T-helper 1 cell treated with Interleukin-12 subunit alpha and Interleukin-12 subunit beta and Interleukin-4 antibody, amounts not matched to agents 30 μg/mL and 1 μg/mL, for 36 hours (primary cell): ENCODE results near the gene FARSA.

Source experiments
- H3K27ac Mint-ChIP-seq: one replicate; pipeline ENCODE4 v1.8.0; 2021; ENCODE audit warnings: mild to moderate bottlenecking, mixed read lengths
- H3K27me3 Mint-ChIP-seq: one replicate; pipeline ENCODE4 v1.8.0; 2021; ENCODE audit warnings: low read depth, mixed read lengths
- H3K36me3 Mint-ChIP-seq: one replicate; pipeline ENCODE4 v1.8.0; 2021; ENCODE audit warnings: low read depth, mixed read lengths
- H3K4me1 Mint-ChIP-seq: one replicate; pipeline ENCODE4 v1.8.0; 2021; ENCODE audit warnings: low read depth, mixed read lengths
- H3K4me3 Mint-ChIP-seq: one replicate; pipeline ENCODE4 v1.8.0; 2021; ENCODE audit warnings: mild to moderate bottlenecking, moderate library complexity, mixed read lengths
- H3K9me3 Mint-ChIP-seq: one replicate; pipeline ENCODE4 v1.8.0; 2021; ENCODE audit warnings: mixed read lengths

The FARSA gene

DNA sequence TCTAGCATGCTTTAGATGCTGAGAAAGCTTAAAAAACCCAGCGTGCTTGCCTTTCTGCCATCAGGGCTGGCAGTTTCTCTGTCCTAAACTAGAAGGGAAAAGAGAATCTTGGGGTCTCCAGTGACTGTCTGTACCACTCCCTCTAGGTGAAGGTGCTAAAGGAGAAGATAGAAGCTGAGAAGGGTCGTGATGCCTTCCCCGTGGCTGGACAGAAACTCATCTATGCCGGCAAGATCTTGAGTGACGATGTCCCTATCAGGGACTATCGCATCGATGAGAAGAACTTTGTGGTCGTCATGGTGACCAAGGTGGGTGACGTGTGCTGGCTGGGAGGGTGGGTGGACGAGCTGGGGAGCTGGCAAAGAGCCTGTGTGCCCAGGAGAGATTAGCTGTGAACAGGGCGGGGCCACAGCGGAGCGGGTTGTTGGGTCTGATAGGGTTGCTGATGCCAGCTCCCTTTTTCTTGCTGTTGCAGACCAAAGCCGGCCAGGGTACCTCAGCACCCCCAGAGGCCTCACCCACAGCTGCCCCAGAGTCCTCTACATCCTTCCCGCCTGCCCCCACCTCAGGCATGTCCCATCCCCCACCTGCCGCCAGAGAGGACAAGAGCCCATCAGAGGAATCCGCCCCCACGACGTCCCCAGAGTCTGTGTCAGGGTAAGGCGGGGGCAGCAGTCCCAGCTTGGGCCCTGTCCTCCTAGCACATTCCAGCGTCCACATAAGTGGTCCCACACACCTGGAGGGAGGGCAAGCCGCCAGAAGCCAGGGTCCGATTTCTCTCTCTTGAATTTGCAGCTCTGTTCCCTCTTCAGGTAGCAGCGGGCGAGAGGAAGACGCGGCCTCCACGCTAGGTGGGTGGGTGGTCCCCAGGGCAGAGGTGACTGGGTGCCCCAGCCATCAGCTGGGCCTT is 14.4 kb upstream of the FARSA start:
- H3K27ac Mint-ChIP-seq = no peak overlapping the region
- H3K36me3 Mint-ChIP-seq = peaks cover 64% of the 10 kb centered on the region
- H3K9me3 Mint-ChIP-seq = no peaks in the 10 kb centered on the region
- no peaks in the 10 kb centered on the region for H3K27me3 Mint-ChIP-seq
- peaks cover 31% of the 10 kb centered on the region for H3K4me1 Mint-ChIP-seq
- H3K4me3 Mint-ChIP-seq = no peak overlapping the region

DNA sequence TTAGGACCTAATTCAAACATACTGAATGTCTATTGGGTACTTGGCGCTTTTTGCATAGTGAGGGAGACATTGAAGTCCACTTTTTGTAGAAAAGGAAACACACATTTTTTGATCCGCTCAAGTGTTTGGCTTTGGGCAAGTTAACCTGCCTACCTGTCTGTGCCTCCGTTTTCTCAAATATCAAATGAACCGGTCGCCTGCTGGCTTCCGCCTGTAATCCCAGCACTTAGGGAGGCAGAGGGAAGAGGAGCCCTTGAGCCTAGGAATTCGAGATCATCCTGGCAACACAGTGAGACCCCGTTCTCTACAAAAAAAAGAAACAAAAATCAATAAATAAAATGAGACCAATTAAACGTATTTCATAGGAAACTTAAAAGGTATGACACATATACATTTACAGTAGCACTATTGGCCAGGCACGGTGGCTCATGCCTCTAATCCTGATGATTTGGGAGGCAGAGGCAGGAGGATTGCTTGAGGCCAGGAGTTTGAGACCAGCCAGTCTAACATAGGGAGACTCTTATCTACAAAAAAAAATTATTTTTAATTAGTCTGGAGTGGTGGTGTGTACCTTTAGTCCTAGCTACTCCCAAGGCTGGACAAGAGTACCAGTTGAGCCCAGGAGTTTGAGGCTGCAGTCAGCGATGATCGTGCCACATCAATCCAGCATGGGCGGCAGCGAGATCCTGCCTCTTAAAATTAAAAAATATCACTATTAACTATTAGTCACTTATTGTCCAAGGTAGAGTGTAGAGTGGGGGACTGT is 13.4 kb upstream of the FARSA start:
- Mint-ChIP-seq H3K27ac (peak overlapping the region; percentile 75), H3K27me3 (no peaks in the 10 kb centered on the region), H3K9me3 (no peaks in the 10 kb centered on the region), H3K36me3 (peaks cover 66% of the 10 kb centered on the region), H3K4me3 (peak overlapping the region; percentile 84), H3K4me1 (peaks cover 33% of the 10 kb centered on the region)

DNA sequence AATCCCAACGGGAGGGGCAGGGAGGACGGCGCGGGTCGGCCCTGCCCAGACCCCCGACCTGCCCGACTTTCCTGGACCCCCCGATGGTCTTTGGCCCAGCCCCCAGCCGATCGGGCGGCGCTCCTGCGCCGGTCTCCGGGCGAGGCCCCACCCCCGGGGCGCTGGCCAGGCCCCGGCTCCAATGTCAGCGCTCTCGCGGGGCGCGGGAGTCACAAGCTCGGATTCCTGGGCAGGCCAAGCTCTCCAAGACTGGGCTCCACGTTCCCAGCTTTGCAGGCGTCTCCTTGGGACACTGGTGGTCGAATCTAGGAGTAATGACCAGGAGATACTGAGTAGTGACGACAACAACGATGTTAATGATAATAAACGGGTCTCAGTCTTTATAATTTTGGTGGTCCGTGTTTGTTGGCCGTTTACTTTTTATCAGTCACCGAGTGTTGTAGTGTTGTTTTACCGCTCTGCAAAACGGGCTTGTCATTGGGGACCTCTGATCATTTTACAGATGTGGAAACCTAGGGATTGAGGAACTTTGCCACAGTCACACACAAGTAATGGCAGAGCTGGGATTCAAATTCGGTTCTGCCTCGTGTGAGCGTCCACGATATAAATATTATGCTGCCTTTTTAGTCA is 12.7 kb upstream of the FARSA start:
- peaks cover 67% of the 10 kb centered on the region for H3K36me3 Mint-ChIP-seq
- H3K4me3 Mint-ChIP-seq = peak overlapping the region; percentile 84
- H3K4me1 Mint-ChIP-seq = peaks cover 33% of the 10 kb centered on the region
- no peaks in the 10 kb centered on the region for H3K27me3 Mint-ChIP-seq
- H3K9me3 Mint-ChIP-seq = no peaks in the 10 kb centered on the region
- peak overlapping the region; percentile 75 for H3K27ac Mint-ChIP-seq

DNA sequence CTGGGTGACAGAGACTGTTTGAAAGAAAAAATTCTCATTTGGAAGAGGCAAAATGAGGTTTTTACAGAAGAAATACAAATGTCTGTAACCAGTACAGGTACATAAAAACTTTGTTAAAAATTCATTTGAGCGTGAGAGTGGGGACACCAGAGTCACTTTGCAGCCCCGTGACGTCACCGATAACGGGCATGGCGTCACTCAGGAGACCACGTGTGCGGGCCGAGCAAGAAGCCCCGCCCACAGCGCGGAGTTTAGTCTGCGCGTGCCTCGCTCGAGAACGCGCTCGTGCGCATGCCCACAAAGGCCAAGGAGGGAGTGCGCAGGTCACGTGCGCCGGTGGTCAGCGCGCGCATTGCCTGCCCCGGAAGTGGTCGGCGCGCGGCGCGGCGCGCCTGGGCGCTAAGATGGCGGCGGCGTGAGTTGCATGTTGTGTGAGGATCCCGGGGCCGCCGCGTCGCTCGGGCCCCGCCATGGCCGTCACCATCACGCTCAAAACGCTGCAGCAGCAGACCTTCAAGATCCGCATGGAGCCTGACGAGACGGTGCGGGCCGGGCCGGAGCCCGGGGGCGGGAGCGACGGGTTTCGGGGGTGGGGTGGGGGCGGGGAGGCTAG is 12.1 kb upstream of the FARSA start, which contains the start of gene RAD23A:
Gene RAD23A, plus strand, starts transcription at position 384 of the 613 bp plus-strand sequence. Its CDS starts 87 bp downstream, at position 471.
- Mint-ChIP-seq H3K36me3 (peaks cover 68% of the 10 kb centered on the region), H3K4me1 (peaks cover 37% of the 10 kb centered on the region), H3K9me3 (no peaks in the 10 kb centered on the region), H3K4me3 (peak within 1 kb of the TSS; percentile 89), H3K27me3 (no peaks in the 10 kb centered on the region), H3K27ac (peak within 1 kb of the TSS; percentile 93)

DNA sequence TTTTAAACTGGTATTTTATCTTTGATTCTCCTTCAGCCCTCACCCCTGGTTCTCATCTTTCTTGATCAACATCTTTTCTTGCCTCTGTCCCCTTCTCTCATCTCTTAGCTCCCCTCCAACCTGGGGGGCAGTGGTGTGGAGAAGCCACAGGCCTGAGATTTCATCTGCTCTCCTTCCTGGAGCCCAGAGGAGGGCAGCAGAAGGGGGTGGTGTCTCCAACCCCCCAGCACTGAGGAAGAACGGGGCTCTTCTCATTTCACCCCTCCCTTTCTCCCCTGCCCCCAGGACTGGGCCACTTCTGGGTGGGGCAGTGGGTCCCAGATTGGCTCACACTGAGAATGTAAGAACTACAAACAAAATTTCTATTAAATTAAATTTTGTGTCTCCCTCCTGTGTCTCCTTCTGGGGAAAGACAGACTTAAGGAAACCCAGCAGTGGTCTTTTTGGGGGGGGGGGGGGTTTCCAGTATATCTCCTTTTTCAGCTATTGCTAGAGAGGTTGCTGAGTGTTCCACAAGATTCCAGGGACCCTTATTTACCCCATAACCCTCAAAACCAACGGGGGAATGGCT is 10.7 kb upstream of the FARSA start:
- peaks cover 74% of the 10 kb centered on the region for H3K36me3 Mint-ChIP-seq
- H3K4me3 Mint-ChIP-seq = no peak overlapping the region
- H3K27me3 Mint-ChIP-seq = no peaks in the 10 kb centered on the region
- H3K4me1 Mint-ChIP-seq = peaks cover 50% of the 10 kb centered on the region
- H3K27ac Mint-ChIP-seq = peak overlapping the region; percentile 67
- H3K9me3 Mint-ChIP-seq = no peaks in the 10 kb centered on the region

DNA sequence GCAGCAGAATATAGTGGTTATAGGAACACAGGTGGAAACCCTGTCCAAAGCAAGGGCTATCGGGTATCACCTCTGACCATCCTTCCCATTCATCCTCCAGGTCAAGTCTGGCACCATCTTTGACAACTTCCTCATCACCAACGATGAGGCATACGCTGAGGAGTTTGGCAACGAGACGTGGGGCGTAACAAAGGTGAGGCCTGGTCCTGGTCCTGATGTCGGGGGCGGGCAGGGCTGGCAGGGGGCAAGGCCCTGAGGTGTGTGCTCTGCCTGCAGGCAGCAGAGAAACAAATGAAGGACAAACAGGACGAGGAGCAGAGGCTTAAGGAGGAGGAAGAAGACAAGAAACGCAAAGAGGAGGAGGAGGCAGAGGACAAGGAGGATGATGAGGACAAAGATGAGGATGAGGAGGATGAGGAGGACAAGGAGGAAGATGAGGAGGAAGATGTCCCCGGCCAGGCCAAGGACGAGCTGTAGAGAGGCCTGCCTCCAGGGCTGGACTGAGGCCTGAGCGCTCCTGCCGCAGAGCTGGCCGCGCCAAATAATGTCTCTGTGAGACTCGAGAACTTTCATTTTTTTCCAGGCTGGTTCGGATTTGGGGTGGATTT is 10.0 kb upstream of the FARSA start:
- Mint-ChIP-seq H3K27ac (peak overlapping the region; percentile 91), H3K27me3 (no peaks in the 10 kb centered on the region), H3K4me1 (peaks cover 52% of the 10 kb centered on the region), H3K4me3 (peak overlapping the region; percentile 19), H3K9me3 (no peaks in the 10 kb centered on the region), H3K36me3 (peaks cover 79% of the 10 kb centered on the region)

DNA sequence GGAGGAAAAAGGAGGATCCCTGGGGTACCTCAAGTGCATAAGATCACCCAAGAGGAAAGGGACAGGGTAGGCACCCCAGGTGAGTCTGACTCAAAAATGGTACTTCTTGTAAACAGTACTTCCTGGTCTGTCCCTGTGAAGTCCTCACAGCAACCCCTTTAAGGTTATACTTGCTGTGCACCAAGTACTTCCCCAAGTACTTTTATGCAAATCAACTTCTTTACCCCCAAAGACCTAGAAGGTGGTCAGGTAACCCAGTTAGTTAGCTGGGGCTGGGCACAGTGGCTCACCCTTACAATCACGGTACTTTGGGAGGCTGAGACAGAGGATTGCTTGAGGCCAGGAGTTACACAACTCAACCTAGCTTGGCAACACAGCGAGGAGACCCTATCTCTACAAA is 7.4 kb upstream of the FARSA start:
- peaks cover 53% of the 10 kb centered on the region for H3K4me1 Mint-ChIP-seq
- no peaks in the 10 kb centered on the region for H3K27me3 Mint-ChIP-seq
- peaks cover 68% of the 10 kb centered on the region for H3K36me3 Mint-ChIP-seq
- H3K9me3 Mint-ChIP-seq = no peaks in the 10 kb centered on the region
- peak overlapping the region; percentile 74 for H3K27ac Mint-ChIP-seq
- H3K4me3 Mint-ChIP-seq = peak overlapping the region; percentile 99

DNA sequence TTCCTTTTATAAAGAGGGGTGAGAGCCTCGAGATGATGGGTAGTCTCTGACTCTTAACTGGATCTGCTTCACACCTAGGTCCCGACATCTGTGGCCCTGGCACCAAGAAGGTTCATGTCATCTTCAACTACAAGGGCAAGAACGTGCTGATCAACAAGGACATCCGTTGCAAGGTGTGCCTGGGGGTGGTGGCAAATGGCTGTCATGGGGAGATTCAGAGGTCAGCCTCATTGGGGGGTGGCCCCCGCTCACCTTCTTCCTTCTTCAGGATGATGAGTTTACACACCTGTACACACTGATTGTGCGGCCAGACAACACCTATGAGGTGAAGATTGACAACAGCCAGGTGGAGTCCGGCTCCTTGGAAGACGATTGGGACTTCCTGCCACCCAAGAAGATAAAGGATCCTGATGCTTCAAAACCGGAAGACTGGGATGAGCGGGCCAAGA is 6.5 kb upstream of the FARSA start:
- peaks cover 60% of the 10 kb centered on the region for H3K36me3 Mint-ChIP-seq
- no peaks in the 10 kb centered on the region for H3K9me3 Mint-ChIP-seq
- peak overlapping the region; percentile 99 for H3K4me3 Mint-ChIP-seq

DNA sequence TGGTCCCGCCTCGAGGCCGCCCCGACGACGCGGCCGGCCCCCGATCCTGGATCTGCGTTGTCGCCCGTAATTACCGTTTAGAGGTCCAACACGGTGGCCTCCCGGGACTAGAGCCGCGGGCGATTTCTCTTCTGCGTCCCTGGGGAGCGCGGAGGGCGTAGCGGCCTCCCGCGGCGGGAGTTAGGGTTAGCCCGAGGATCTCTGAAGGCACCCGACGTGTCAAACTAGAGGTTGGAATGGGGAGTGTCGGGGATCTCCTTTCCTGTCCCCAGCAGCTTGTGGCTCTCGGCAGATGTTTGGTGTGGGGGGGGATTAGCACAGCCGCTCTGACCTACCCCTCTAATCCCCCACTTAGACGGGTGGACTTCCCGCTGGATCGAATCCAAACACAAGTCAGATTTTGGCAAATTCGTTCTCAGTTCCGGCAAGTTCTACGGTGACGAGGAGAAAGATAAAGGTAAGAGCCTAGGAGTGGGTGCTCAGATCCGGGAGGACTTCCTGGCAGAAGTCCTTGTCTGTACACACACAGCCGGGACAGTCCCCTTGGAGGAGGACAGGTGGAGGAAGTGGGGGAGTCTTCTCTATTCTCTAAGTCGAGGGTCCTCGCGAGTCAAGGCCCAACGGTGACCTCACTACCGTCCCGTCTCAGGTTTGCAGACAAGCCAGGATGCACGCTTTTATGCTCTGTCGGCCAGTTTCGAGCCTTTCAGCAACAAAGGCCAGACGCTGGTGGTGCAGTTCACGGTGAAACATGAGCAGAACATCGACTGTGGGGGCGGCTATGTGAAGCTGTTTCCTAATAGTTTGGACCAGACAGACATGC is 5.5 kb upstream of the FARSA start:
- Mint-ChIP-seq H3K27me3 (no peaks in the 10 kb centered on the region), H3K4me1 (peaks cover 42% of the 10 kb centered on the region)

More for the DNA sequence above, 6.5 kb upstream of the FARSA start:
- Mint-ChIP-seq H3K4me1 (peaks cover 47% of the 10 kb centered on the region), H3K27me3 (no peaks in the 10 kb centered on the region), H3K27ac (peak overlapping the region; percentile 89)

DNA sequence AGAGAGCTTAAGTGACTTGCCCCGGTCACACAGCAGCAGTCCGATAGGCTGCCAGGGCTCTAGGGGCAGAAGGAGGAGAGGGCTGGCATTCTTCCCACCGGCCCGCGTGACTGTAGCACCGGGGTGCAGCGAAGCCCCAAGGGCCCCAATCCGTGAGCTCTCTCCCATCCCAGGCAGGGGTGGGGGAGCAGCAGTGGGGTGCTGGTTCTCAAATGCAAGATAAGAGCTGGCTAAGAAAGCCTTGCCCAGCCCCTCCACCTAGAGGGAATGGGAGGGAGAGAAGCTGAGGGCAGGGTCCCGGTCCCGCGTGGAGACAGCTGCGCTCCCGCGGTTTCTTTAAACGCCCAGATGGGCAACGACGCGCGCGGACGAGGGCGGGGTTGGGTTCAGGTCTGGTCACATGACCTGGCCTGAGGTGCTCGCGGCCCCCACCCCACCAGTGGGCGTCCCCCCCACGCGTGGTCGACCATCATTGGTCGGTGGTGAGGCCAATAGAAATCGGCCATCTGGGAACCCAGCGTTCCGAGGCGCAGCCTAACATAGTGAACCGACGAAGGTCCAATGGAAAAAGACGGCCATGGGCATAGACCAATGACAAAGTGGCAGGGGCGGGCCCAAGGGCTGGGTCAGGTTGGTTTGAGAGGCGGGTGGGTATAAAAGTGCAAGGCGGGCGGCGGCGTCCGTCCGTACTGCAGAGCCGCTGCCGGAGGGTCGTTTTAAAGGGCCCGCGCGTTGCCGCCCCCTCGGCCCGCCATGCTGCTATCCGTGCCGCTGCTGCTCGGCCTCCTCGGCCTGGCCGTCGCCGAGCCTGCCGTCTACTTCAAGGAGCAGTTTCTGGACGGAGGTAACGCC is 4.6 kb upstream of the FARSA start, which contains the start of gene CALR:
Gene CALR, plus strand, starts transcription at position 683 of the 852 bp plus-strand sequence. Its CDS starts 71 bp downstream, at position 754.
- Mint-ChIP-seq H3K9me3 (no peaks in the 10 kb centered on the region), H3K36me3 (peaks cover 45% of the 10 kb centered on the region), H3K27me3 (no peaks in the 10 kb centered on the region), H3K27ac (peak within 1 kb of the TSS; percentile 89), H3K4me1 (peaks cover 41% of the 10 kb centered on the region), H3K4me3 (peak within 1 kb of the TSS; percentile 99)

More for the DNA sequence above, 5.5 kb upstream of the FARSA start:
- H3K27ac Mint-ChIP-seq = peak overlapping the region; percentile 89
- H3K4me3 Mint-ChIP-seq = peak overlapping the region; percentile 99
- H3K36me3 Mint-ChIP-seq = peaks cover 50% of the 10 kb centered on the region
- no peaks in the 10 kb centered on the region for H3K9me3 Mint-ChIP-seq

DNA sequence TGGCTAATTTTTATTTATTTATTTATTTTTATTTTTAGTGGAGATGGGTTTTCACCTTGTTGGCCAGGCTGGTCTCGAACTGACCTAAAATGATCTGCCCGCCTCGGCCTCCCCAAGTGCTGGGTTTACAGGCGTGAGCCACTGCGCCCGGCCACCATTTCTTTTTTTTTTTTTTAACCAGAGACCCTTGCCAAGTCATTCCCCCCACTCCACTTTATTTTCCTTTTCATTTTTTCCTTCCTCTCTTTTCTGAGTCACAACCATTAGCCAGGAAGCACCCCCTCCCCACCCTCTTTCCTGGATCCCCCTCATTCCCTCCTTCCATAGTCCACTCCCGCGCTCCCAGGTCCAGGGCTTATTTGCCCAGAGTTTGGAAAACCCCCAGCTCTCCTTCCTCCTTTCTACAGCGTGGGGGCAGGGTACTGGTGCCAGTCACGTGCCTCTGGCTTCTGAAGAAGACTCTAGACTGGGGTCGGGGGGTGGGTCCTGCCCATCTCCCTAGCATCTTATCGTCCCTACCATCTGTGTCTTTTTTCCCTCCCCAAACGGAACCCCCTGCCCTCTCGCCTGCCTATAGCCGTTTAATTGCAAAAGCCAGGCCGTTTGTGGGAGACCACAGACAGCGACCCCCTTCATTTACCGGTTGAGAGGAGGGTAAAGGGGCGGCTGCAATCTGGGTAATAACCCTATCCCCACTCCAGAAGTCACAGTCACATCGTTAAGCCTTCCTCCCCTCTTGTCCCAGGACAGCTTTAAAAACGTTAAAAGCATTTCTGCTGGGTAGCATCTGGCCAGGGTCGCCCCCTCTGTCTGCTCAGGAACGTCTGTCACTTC is 3.8 kb upstream of the FARSA start:
- H3K9me3 Mint-ChIP-seq = no peaks in the 10 kb centered on the region
- H3K4me3 Mint-ChIP-seq = peak overlapping the region; percentile 99
- peaks cover 48% of the 10 kb centered on the region for H3K4me1 Mint-ChIP-seq
- peaks cover 44% of the 10 kb centered on the region for H3K36me3 Mint-ChIP-seq
- peak overlapping the region; percentile 89 for H3K27ac Mint-ChIP-seq
- H3K27me3 Mint-ChIP-seq = no peaks in the 10 kb centered on the region
